ENCODE data around the gene TMEM41B.
"Not testable (repeated sequence)": the region's sequence is repeated elsewhere in the genome, so short reads cannot be mapped to it uniquely, and the experiment has no call there.

Gene TMEM41B

GRCh38 chr11:9260838-9261146 lies 53.6 kb downstream of the TMEM41B start:
- not testable (repeated sequence) for DNase-seq (ENCODE audit: low read depth)

GRCh38 chr11:9259981-9260837 lies 54.2 kb downstream of the TMEM41B start:
- DNase-seq (ENCODE audit: low read depth) = no peak

- not testable (repeated sequence) for DNase-seq (ENCODE audit: low read depth)
These were observed 56.1 kb downstream of the TMEM41B start for GRCh38 chr11:9258279-9258678.

GRCh38 chr11:9254416-9254815 lies 60.0 kb downstream of the TMEM41B start:
- no peak for DNase-seq (ENCODE audit: low read depth)

- no peak for DNase-seq (ENCODE audit: low read depth)
These were observed 61.3 kb downstream of the TMEM41B start for GRCh38 chr11:9253086-9253485.

GRCh38 chr11:9251311-9251710 lies 63.1 kb downstream of the TMEM41B start:
- no peak for DNase-seq (ENCODE audit: low read depth)

- DNase-seq (ENCODE audit: low read depth) = no peak
These were observed 64.2 kb downstream of the TMEM41B start for GRCh38 chr11:9250139-9250582.

- DNase-seq (ENCODE audit: low read depth) = no peak
These were observed 65.1 kb downstream of the TMEM41B start for GRCh38 chr11:9249252-9249651.

GRCh38 chr11:9247863-9248262 lies 66.5 kb downstream of the TMEM41B start:
- no peak for DNase-seq (ENCODE audit: low read depth)

GRCh38 chr11:9236242-9236641 lies 78.2 kb downstream of the TMEM41B start:
- not testable (repeated sequence) for DNase-seq (ENCODE audit: low read depth)

GRCh38 chr11:9232482-9232881 lies 81.9 kb downstream of the TMEM41B start:
- DNase-seq (ENCODE audit: low read depth) = no peak

GRCh38 chr11:9231848-9232177 lies 82.6 kb downstream of the TMEM41B start:
- DNase-seq (ENCODE audit: low read depth) = no peak

All from stimulated activated CD4-positive, alpha-beta T cell treated with anti-CD3 and anti-CD28 coated beads, Interleukin-2, amount 100 ng/mL, for 4 hours (primary cell).